ENCODE results near the gene CTTN.

CTTN gene

DNA sequence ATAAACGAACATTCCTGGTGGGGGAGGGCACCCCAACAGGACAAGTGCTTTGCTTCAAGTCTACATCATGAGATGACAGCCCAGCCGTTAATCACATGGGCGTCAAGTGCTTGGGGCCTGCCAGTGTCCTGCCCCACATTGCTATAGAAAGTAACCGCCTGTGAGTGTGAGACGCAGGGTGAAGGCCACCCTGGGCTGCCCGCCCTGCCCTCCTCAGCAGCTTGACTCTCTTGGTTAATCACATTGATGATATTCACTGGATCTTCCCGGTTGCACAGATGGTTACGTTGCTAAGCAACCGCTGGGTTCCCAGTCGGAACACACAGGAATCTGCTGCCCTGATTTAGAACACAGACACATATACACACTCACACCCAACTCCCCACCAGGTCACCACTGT is 79.3 kb downstream of the CTTN start:
- DNase-seq = peak; percentile 40

DNA sequence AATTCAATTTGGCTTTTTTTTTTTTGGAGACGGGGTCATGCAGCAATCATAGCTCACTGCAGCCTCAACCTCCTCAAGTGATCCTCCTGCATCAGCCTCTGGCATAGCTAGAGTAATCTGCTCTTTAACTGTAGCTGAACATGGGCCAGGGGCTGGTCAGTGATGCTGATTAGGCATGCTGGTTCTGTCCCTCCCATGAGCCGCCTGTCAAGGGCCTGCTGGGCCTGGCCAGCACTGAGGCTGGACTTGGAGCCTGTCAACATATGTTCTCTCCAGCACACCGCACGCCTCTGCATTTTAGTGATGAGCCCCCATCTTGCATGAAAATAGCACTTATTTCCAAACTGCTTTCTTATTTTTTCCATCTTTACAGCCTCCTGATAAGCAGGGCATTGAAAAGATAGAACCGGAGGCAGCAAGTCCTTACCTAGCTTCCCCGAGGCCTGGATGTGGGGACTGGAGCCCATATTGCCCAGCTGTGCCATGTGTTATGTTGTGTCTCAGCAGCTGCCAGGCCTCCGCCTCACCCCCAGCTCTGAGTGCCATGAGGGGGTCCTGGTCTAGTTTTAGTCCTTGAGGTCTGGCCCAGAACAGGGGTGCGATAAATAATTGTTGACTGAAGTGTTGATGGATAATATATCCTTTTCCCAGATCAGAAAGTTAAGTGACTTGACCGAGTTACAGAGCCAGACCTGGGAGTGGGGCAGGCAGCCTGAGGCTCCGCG is 80.0 kb downstream of the CTTN start:
- no peak for DNase-seq

DNA sequence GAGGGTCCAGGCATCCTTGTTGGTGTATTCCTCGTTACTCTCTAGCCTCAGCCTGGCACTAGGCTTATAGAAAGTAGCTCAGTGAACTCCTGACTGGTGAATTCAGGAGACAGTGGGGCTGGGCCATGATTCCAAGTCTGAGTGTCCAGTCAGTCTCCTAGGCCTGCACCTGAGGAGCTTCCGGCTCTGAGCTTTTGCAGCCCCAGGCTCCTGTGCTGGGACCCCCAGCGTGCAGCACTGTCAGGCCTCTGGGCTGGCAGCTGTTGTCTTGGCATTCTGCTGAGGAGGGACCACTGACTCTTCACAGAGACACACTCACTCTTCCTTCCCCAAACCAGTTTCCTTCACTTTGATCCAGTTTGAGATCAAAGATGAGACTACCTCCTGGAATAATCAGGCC is 82.4 kb downstream of the CTTN start:
- no peak for DNase-seq

DNA sequence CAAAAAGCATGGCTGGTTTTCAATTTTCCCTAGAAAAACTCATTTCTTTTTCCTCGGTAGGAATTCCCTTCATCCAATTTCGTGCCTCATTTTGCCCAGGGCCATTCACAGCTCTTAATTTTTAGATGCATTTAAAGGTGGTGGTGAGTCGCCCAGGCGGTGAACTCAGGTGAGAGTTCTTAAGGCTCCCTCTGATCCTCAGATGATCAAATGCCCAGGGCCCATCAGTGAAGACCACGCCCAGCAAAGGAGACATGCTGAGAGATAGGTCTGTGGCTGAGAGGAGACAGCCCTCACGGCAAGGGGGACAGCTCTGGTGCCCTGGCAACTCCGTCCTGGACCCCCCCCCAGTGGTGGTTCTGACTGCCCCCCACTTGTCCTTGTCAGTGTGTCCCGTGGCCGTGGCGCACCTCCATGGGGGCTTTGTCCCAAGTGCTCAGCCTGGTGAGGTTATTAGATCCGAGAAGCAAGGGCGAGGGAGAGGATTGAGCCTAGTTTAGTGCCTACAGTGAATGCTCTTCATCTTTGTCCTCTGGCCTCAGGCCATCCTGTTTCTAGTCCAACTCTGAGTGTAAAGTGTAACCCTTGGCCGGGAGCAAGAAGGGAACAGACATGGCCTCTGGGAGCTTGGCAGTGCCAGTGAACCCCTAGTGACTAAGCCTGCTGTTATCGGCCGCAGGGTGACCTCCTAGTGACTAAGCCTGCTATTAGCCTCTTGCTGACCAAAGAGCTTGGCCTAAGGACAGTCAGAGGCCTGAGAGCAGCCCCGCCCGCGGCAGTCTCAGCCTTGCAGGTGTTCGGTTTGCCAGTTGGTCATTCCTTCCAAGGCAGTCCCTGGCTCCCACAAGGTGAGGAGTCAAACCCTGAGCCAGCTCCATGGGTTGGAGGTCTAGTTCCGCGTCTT is 83.5 kb downstream of the CTTN start:
- no peak for DNase-seq

DNA sequence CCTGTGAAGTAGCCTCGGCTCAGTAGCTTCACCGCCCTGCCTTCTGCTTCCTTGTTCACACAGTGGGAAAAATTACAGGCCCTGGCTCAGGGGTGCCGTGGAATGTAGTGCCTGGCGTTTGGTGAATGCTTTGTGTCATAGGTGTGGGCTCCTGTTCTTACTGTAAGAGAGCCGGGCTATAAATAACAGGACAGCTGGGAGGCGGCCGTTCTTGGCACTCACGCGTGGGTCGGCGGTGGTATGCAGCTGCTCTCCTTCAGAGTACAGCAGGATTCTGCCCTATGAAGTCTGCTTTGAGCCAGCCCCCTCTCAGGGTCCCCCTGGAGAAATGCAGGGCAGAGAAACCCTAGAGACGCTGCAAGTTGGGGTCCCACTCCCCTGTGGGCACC is 84.2 kb downstream of the CTTN start:
- DNase-seq = no peak

DNA sequence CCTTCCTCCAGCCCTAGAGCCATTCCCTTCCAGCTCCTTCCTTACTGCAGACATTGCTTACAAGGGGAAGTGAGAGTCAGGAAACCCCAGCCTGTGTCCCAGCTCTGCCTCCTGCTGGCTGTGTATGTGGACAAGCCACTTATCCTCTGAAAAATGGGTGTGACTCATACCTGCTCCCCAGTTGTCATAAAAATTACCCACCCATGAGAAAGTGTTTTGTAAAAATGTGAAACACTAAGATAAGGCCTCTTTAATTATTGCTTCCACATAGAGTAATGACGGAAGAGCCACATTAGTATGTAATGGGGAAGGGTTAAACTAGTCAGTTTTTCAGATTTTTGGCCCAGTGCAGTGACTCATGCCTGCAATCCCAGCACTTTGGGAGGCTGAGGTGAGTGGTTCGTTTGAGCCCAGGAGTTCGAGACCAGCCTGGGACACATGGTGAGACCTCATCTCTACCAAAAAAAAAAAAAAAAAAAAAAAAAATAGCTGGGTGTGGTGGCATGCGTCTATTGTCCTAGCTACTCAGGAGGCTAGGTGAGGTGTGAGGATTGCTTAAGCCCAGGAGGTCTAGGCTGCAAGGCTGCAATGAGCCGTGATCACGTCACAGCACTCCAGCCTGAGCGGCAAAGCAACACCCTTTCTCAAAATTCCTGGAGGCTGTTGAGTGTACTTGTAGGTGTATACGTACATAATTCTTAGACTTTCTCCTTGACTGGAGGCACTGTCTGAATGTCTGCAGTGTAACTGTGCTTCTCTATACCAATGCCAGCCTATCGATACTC is 84.9 kb downstream of the CTTN start:
- no peak for DNase-seq

DNA sequence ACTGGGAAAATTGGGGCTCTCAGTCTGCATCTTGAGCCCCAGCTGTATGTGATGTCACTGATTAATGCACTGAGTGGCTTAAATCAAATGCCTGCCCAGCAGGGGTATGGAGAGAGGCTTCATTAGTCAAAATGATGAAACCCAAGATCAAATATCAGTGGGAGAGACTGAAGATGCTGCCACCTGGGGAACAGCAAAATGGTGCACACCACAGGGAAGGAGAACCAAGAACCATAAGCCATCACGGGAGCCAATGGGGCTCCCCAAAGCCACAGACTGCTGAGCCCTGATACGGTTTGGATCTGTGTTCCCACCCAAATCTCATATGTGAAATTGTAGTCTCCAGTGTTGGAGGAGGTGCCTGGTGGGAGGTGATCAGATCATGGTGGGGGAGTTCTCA is 85.6 kb downstream of the CTTN start:
- DNase-seq = no peak

DNA sequence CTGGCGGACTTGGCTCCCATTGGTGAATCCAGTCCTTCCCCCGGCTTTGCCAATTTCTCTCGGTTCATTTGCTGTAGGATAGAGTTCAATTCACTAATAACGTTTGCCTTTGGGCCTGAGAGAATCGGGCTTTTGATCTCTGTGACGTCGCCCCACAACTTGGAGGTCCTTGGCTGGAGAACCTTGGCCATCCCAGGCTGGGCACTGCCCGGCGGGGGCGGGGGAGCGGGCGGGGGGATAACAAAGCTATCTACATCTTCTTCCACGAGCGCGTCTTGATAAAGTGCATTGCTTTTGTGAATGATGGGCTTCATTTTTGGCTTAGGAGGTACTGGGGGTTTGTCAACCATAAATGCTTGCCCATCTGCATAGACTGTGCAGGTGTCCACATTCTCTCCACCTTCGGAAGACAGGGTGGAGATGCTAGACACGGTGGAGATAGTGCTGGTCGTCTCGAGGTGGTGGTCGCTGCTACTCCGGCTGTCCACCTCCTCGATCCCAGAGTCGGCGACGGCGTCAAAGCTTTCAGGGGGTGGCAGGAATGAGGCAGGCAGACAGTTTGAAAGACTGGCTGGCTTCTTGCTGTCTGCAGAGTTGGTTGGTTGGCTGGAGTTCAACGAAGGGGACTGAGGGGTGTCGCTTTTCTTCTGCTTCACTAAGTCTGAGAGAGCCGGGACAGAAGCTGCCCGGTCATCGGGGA is 87.1 kb downstream of the CTTN start:
- DNase-seq = no peak

DNA sequence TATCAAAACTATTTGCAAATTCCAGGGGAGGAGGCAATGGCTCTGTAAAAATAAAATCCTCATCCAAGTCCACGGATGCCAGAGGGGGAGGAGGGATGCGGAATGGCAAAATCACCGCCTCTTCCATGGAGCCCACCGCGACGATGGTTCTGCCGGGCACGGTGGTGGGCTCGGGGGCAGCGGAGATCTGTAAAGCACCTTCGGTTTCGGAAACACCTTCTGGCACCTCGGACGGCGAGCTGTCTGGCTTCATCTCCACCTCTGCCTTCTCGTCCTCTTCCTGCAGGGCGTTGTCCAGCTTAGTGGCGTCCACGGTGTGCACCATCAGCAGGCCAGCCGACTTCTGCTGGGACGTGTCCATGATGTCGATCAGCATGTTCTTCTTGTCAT is 87.7 kb downstream of the CTTN start:
- no peak for DNase-seq

Measured in NCI-H1105 (cell line).